Urinary bladder (tissue), 4 donors: Measurements from ENCODE around the gene BTBD16. TPM values are rescaled to one million over a fixed set of nuclear protein-coding genes. Genes with fewer than 3 reads are reported as not detected.

ENCODE experiments used
- DNase-seq: peaks from one replicate; pipeline ENCODE4 v3.0.0-alpha.2; 2015; ENCODE audit errors: extremely low spot score
- H3K27ac ChIP-seq: one replicate; pipeline ENCODE4 v1.5.1; 2013; ENCODE audit warnings: low read depth, mild to moderate bottlenecking, moderate library complexity
- H3K36me3 ChIP-seq: one replicate; pipeline ENCODE4 v1.6.1; 2013; ENCODE audit warnings: mild to moderate bottlenecking, moderate library complexity; ENCODE audit not compliant: insufficient read depth
- H3K4me1 ChIP-seq: one replicate; pipeline ENCODE4 v1.6.1; 2013; ENCODE audit warnings: mild to moderate bottlenecking, moderate library complexity; ENCODE audit not compliant: insufficient read depth
- H3K4me3 ChIP-seq: one replicate; pipeline ENCODE4 v1.5.1; 2013; ENCODE audit warnings: low read depth, low read length
- WGBS: extraction: QIAGEN DNeasy Blood & Tissue Kit; methylation state at CpG from one replicate; pipeline ENCODE4 v1.1.7; 2013; 5-methylcytosine and 5-hydroxymethylcytosine counted together
- polyA plus RNA-seq: library from polyadenylated mRNA; stranded (reverse); fragments of 200-250 nt; gene quantifications from one replicate; pipeline ENCODE4 v1.2.3, GENCODE V29; 2013
- total RNA-seq: library from RNA; depleted of rRNA; stranded (reverse); fragments of >200 nt; gene quantifications from one replicate; pipeline ENCODE4 v1.2.3, GENCODE V29; 2014
- donor health status: healthy with polysubstance abuse.
- donor health status: healthy.

The BTBD16 gene
- total and polyA plus RNA-seq, 2 donors: 2.6 to 10.2 TPM

- WGBS: 88% methylated on average over 10 of the region's 10 CpGs
- Histone ChIP-seq H3K4me1 (no peaks in the 10 kb centered on the region), H3K36me3 (no peaks in the 10 kb centered on the region), H3K4me3 (no peak overlapping the region), H3K27ac (no peak overlapping the region)
- DNase-seq: no peak
Measured at GRCh38 chr10:122273966-122274545, 3.0 kb downstream of the BTBD16 start.

DNA sequence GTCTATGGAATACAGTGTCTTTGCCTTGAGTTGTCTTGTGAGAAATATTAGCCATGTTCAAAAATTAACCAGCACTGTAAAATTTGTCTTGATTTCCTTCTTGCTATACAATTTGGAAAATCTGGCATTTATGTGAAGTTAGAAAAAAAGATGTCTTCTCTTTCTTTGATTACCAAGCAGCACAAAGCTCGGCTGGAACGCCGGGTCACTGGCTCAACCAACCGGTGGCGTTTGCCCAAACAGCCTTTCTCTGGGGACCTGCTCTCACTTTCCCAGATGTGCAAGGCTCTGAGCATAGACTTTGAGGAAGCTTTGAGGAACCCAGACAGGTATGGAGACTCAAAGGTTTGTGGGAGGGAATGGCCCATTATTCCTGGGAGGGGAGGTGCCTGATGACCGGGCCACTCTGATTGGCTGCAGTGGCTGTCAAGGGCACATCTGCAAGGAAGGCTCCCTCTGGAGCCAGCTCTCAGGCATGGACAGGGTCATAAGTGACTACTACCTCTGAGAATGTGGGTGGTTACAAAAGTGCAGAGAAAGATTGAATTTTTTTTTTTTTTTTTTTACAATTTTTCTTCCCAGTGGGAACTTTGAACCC, 5.6 kb downstream of the BTBD16 start:
- Histone ChIP-seq H3K4me1 (no peaks in the 10 kb centered on the region), H3K27ac (no peak overlapping the region), H3K4me3 (no peak overlapping the region), H3K36me3 (no peaks in the 10 kb centered on the region)
- DNase-seq: no peak
- 93% methylated on average over 6 of the region's 6 CpGs for WGBS

DNA sequence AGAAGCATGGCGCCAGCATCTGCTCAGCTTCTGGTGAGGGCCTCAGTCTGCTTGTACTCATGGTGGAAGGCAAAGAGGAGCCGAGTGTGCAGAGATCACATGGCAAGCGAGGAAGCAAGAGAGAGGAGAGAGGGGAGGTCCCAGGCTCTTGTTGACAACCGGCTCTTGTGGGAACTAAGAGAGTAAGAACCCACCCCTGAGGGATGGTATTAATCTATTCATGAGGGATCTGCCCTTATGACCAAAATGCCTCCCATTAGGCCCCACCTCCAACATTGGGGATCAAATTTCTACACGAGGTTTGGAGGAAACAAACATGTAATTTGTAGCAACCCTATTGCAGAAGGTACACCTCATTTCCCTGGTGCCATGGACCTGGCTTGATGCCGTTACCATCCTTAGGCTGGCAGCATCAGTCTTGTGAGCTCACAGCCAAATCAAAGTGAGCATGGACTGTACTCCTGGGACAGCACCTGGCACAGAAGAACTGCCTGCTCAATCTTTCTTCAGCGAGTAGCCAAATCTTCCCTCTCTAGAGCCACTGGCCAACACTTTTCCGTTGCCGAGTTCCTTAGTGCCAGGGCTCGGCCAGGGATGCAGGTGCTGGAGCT, 6.5 kb downstream of the BTBD16 start:
- DNase-seq: no peak
- Histone ChIP-seq H3K36me3 (no peaks in the 10 kb centered on the region), H3K4me1 (no peaks in the 10 kb centered on the region), H3K4me3 (no peak overlapping the region), H3K27ac (no peak overlapping the region)
- WGBS: 86% methylated on average over 10 of the region's 10 CpGs

DNA sequence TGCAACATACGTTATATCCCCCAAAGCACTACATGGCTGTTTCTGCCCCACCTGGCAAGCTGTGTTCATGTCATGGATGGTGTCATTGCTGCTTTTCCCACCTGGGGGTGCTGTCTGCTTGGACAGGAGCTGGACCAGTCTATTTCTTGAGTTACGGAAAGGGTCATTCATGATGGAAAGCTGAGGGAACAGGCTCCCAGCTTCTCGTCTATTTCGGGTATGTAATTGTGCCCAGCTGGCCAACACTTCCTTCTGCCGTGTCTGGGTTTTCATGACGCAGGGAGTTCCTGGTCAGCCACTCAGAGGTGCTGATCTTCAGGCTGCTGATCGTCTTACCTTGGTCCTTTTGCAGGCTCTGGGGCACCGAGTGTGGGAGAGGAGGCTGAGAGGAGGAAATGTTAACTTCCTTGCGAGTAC, 8.6 kb downstream of the BTBD16 start:
- 32% methylated on average over 9 of the region's 9 CpGs for WGBS
- Histone ChIP-seq H3K4me1 (no peaks in the 10 kb centered on the region), H3K36me3 (no peaks in the 10 kb centered on the region), H3K27ac (no peak overlapping the region), H3K4me3 (no peak overlapping the region)
- DNase-seq: no peak

DNA sequence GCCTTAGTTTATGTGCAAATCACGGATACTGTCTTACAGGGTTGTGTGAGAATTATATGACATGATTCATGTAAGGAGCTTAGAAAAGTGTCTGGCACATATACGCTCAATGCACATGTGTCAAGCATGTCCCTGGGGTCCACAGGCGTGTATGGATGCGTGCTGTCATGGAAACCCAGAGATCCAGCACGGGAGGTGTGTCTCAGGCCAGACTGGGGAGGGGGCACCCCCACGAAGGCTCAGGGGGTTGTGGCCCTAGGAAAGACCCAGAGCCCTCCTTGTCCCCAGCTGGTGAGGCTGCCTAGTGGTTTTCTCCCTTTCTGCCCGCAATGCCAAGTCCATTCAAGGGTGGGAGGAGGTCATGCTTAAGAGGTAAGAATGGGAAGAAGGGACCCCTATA, 9.1 kb downstream of the BTBD16 start:
- H3K27ac ChIP-seq: no peak overlapping the region
- H3K4me3 ChIP-seq: no peak overlapping the region
- no peak for DNase-seq
- 75% methylated on average over 7 of the region's 7 CpGs for WGBS
- H3K36me3 ChIP-seq: no peaks in the 10 kb centered on the region
- H3K4me1 ChIP-seq: no peaks in the 10 kb centered on the region

GRCh38 chr10:122281018-122281626, 10.0 kb downstream of the BTBD16 start:
- Histone ChIP-seq H3K4me1 (no peaks in the 10 kb centered on the region), H3K4me3 (no peak overlapping the region), H3K27ac (no peak overlapping the region), H3K36me3 (no peaks in the 10 kb centered on the region)
- 91% methylated on average over 7 of the region's 7 CpGs for WGBS
- no peak for DNase-seq

GRCh38 chr10:122281751-122282150, 10.7 kb downstream of the BTBD16 start:
- H3K4me3 ChIP-seq: no peak overlapping the region
- H3K36me3 ChIP-seq: no peaks in the 10 kb centered on the region
- H3K4me1 ChIP-seq: no peaks in the 10 kb centered on the region
- H3K27ac ChIP-seq: no peak overlapping the region
- 82% methylated on average over 8 of the region's 8 CpGs for WGBS
- no peak for DNase-seq

- Histone ChIP-seq H3K4me3 (no peak overlapping the region), H3K4me1 (no peaks in the 10 kb centered on the region), H3K36me3 (no peaks in the 10 kb centered on the region), H3K27ac (no peak overlapping the region)
- WGBS: 75% methylated on average over 9 of the region's 9 CpGs
- no peak for DNase-seq
Measured at GRCh38 chr10:122282253-122282671, 11.2 kb downstream of the BTBD16 start.

DNA sequence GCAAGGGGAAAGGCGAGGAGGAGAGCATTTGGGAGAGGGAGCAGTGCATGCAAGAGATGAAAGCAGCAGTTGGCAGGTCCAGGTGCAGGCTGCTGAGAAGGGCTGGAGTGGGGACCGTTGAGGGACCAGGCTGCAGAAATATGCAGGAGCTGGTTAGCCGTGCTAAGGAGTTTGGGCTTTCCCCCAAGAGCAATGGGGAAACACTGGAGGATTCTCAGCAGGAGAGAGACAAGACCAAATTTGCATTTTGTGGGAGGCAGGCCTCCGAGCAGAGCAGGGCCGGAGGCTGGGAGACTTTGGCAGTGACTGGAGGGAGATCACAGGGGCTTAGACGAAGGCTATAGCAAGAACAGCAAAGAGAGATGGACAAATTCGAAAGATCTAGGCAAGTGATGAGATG, 11.8 kb downstream of the BTBD16 start:
- no peak overlapping the region for H3K4me3 ChIP-seq

DNA sequence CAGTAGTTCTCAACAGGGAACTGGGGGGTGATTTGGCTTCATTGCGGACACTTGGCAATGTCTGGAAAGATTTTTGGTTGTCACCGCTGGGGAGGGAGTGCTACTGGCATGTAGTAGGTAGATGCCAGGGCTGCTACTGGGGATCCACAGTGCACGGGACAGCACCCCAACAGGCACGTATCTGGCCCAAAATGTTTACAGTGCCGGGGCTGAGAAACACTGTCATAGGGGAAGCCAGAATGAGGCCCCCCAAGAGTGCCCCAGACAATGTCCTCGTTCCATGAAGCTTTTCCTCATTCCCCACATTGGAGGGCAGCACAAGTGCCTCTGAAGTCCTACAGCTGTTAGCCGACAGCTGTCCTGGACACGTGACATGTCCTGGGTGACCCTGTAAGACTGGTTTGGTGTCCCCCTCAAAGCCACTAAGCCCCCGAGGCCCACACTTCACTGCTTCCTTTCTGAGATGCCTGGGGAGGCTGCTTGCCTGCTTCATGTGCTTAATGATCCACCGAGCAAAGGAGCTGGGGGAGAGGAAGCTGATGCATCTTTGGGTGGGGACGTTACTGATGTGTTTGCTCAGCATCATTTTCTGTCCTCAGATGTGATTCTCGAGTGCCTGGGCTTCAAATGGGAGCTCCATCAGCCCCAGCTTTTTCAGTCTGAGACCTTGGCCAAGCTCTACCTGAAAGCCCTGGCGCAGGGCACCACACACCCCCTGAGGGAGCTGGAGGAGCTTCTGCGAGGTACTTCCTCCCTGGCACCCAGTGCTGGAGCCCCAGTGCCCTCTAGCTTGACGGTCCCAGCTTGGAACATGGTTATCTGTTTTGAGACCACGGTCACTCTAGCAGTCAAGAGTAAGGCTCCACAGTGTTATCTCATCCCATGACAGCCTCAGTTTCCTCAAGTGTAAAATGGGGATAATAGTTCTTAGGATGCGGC, 14.7 kb downstream of the BTBD16 start:
- no peak for DNase-seq
- 82% methylated on average over 17 of the region's 17 CpGs for WGBS
- H3K4me1 ChIP-seq: no peaks in the 10 kb centered on the region
- H3K36me3 ChIP-seq: no peaks in the 10 kb centered on the region
- no peak overlapping the region for H3K4me3 ChIP-seq
- no peak overlapping the region for H3K27ac ChIP-seq

More for the DNA sequence above, 11.8 kb downstream of the BTBD16 start:
- 83% methylated on average over 7 of the region's 7 CpGs for WGBS
- H3K4me1 ChIP-seq: no peaks in the 10 kb centered on the region
- DNase-seq: no peak
- no peaks in the 10 kb centered on the region for H3K36me3 ChIP-seq
- H3K27ac ChIP-seq: no peak overlapping the region

DNA sequence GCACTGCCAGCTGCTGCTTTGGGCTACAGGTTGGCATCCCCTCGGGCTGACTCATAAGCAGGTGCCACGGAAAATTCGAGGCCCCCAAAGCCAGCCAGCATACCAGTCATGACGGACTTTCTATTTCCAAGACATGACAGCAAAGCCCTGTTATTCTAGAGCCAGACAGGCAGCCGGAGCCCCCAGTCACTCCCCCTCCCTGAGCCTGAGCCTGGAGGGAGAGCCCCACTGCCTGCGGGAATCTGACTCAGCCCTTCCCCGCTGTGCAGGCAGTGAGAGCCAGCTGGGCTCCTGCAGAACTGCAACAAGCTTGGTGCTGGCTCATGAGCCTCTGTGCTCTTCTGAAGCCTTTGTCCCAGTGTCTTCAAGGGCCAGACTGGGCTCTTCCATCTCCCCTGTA, 15.8 kb downstream of the BTBD16 start:
- WGBS: 48% methylated on average over 7 of the region's 7 CpGs
- no peak overlapping the region for H3K27ac ChIP-seq
- no peak overlapping the region for H3K4me3 ChIP-seq
- no peaks in the 10 kb centered on the region for H3K4me1 ChIP-seq
- H3K36me3 ChIP-seq: no peaks in the 10 kb centered on the region
- no peak for DNase-seq

- Histone ChIP-seq H3K4me1 (no peaks in the 10 kb centered on the region), H3K27ac (no peak overlapping the region), H3K36me3 (no peaks in the 10 kb centered on the region), H3K4me3 (no peak overlapping the region)
- no peak for DNase-seq
- WGBS: 55% methylated on average over 5 of the region's 5 CpGs
Measured at GRCh38 chr10:122287570-122287969, 16.5 kb downstream of the BTBD16 start.

DNA sequence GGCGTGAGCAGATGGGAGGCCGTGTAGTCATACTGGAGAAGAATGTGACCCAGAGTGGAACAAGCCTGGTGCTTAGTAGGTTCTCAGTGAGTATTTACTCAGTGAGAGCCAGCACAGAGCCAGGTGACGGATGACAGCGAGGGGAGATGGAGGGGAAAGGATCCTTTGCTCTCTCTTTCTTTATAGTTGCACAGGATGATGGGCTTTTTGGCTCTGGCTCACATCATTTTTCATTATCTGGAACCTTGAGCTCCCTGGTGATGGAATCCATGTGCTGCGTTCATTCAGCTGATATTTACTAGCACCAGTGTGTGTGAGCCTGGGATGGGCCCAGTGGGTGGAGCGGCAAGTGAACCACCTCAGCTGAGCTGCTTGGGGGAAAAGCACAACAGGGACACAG, 17.2 kb downstream of the BTBD16 start:
- H3K4me1 ChIP-seq: no peaks in the 10 kb centered on the region
- DNase-seq: no peak
- H3K27ac ChIP-seq: no peak overlapping the region
- H3K4me3 ChIP-seq: no peak overlapping the region
- WGBS: 69% methylated on average over 6 of the region's 6 CpGs
- H3K36me3 ChIP-seq: no peaks in the 10 kb centered on the region
